Measurements from ENCODE around the gene ZBTB16.

Gene ZBTB16

DNA sequence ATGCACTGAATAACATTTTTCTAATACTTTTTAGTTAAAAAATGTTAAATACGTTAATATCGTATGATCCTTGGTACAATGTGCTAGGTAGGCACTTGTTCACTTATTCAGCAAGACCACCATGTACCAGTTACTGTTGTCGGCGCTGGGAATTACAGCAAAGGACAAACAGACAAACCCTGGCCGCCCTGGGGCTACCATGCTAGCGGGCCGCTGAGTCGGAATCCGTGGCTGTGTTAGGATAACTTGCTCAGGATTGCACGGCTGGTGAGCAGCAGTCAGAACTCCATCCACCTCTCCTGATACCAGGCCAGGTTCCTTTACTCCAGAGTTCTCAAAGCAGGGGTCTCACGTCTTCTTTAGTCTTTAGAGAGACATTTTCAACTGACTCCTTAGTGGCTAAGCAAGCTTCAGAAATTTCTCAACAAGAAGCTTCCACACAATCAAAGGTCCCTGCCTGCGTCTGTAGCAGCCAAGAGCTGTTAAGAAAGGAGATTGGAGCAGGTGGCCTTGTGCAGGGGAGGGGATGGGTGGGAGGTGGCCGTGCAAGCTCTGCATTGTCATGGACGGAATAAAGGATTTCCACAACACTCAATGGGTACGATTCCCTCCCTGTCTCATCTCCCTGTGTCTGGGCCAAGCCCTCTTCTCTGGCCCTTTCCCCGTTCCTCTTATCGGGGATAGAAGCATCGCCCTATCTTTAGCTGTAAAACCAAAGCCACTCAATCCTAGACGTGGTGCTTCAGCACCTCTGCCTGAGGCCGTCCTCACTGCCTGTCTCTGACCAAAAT lies 196.9 kb downstream of the ZBTB16 start:
- no peak for DNase-seq (ENCODE audit: low read depth in 2 of 2, low spot score in 1 of 2)

DNA sequence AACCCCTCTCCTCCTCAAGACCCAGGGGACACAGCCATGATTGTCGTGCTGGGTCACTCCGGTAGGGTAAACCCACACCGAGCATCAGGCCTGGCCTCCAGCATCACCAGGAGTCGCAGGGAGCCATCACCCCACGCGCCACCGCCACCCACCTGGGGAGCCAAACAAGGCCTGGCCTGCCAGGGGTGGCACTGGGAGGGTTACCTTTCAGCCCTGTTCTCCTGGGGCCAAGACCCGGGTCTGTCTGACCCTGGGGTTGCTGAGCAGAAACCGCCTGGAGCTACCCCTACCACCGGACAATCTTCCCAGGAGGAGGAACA lies 197.4 kb downstream of the ZBTB16 start:
- no peak for DNase-seq (ENCODE audit: low read depth in 2 of 2, low spot score in 1 of 2)

DNA sequence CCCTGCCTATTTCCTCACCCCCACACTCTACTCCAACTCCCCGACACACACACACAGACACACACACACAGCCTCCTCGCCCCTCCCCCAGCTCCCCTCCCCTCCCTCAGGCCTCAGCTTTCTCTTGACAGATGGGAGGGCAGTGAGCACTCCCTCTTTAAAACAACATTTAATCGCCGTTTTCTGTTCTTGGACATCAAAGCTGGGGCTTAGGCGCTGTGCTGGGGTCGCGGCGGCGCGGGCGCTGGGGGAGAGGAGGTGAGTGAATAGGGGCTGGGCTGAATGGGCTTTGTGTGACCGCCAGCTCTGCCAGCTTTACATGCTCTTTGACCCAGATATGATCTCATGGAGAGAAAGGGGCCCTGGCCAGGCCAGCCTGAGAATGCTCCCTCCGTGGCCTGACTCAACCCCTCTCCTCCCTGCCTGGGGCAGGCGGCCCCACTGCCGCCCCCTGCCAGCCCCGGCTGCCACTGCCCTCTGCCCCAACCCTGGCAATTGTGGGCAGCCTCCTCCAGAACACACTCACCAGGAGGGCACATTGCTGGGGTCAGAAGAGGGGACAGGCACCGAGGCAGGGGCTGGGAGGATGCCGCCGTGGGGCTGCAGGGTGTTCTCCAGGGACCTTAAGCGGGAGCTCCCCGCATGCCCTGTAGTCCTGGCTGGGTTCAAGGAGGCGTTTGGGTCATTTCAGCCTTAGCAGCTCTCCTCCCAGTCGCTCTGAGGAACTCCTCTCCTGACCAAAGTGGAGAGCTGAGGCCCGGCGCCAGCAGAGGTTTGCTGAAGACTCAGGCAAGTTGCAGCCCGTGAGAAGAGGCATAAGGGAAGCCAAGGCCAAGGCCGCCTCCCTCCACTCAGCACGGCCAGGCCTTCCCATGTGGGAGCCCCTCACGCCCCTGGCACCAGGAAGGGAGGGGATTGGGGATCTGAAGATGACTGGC lies 198.4 kb downstream of the ZBTB16 start:
- no peak for DNase-seq (ENCODE audit: low read depth in 2 of 2, low spot score in 1 of 2)

DNA sequence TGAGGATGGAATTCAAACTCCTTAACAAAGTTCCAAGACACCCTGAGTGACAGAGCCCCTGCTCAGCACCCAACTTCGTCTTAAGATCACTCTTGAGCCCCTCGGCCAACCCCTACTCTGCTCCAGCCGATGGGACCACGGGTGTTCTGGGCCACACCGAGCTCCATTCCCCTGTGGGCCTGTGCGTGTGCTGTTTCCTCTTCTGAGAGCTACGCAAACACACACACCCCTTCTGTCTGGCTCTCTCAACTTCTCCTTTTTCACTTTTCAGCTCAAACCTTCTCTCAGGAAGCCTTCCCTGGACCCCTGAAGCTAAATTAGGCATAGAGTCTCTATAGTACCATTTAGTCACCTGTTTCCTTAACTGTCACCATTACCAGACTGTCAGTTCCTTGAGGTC lies 199.2 kb downstream of the ZBTB16 start:
- DNase-seq (ENCODE audit: low read depth in 2 of 2, low spot score in 1 of 2), result no peak

DNA sequence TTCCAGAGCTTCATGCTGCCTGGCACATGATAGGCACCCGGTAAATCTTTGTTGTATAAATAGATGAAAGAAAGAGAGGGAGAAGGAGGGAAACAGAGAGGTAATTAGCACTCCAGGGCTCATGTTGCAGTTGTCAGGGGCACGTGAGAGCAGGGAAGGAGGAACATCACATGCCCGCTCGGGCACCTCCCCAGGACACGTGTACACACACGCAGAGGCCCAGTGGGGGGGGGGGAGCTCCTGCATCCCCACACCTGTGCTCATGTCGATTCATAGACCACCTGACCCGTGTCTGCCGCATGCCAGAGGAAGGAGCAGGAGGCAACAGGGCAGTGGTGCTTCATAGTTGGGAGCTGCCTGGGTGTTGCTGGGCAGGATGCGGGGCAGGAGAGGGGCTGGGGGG lies 199.6 kb downstream of the ZBTB16 start:
- no peak for DNase-seq (ENCODE audit: low read depth in 2 of 2, low spot score in 1 of 2)

DNA sequence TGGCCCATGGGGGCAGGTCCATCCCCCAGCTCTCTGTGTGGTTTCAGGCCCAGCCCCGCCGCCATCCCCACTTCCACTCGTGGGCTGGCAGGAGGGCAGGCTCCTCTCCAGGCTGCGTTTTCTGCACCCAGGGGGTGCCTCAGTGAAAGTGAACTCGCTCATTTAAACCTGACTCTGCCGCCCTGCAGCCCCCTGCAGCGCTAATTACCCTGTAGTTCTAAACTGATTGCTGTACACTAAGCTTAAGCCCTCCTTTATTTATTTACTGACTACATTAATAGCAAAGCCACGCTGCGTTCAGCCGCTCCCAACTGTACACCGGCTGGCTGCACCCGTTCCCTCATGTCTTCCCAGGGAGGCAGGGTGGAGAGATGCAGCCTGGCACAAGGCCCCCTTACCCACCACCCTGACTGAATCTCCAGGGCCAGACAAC lies 200.1 kb downstream of the ZBTB16 start:
- no peak for DNase-seq (ENCODE audit: low read depth in 2 of 2, low spot score in 1 of 2)

DNA sequence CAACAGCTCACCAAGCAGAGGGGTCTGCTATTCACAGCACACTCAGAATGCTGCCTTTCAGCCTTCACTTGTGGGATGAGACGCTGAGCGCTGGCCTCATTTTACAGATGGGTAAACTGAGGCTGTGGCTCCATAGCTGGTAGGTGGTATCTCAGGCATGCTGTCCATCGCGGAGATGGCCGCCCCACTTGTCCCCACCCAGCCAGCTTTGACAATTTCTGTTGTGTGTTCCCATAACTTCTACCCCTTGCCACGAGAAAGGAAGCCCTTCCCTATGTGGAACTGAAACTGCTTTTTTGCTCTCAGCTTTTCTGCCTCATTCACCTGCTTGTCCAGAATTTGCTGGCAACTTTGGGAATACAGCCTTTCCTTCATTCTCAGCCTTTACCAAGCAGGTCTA lies 200.6 kb downstream of the ZBTB16 start:
- no peak for DNase-seq (ENCODE audit: low read depth in 2 of 2, low spot score in 1 of 2)

DNA sequence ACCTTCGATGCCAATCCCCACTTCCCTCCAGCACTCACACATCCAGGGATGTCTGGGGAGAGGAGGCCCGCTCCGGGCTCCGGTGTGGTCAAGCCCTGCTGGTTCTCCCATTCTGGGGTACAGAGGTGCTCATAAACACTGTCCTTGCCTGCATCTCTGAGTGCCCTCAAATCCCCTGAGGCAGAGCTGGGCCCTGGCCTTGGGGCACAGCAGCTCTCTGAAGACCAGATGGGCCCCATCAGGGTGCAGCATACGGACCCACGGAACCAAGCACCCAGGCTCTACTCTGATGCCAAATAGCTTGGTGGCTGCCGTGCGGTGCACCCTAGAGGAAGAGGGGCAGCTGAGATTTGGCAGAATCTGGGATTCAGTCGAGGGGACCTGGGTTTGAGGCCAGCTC lies 201.0 kb downstream of the ZBTB16 start:
- DNase-seq (ENCODE audit: low read depth in 2 of 2, low spot score in 1 of 2), result no peak

DNA sequence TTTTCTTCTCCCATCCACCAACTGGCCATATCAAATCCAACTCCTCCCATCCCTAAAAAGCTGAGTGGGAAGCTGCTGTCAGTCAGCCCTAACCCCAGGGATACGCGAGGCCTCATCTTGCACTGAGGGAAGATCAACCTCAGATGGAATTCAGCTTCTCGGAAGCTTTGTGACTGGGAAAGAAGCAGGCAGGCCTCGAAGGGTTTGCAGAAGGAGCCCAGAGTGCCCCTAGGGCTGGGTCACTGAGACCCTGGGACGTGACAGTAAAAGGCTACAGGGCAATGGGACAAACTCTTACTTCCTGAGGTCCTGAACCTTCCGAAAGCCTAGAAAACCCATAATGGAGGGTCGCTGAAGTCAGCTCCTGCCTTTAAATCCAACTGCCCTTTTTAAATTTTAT lies 202.3 kb downstream of the ZBTB16 start:
- DNase-seq (ENCODE audit: low read depth in 2 of 2, low spot score in 1 of 2), result no peak

DNA sequence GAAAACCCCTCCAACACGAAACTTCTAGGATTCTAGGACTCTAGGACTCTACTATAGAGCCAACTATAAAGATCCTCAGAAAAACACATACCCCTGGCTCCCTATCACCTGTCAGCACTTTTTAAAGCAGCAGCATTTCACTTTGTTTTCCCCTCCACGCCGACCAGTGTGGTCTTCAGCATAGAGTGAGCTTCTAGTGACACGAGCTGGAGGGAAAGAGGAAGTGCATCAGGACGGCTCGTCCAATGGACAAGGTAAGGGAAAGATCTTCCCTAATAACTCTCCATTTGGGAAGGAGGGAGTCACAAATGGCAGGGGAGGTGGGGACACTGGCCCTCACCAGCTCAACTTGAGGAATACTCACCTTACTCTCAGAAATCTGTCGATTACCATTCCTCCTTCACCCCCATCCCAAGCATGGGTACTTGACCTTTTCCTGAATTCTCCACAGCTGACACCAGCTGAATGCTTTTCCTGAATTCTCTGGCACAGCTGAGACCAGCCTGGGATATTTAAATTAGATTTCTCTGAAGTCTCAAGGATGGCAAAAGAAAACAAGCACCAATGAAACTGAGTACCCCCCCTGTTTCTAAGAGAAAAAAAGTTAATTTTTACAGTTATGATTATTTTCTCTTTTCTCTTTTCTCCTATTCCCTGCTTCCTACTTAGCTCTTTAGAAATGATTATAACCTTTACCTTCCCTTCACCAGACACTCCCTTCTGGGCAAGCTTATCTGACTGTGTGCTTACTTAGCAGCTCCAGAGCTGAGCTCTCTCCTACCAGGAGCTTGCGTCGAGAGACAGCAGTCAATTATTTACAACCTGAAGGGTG lies 203.4 kb downstream of the ZBTB16 start:
- no peak for DNase-seq (ENCODE audit: low read depth in 2 of 2, low spot score in 1 of 2)

DNA sequence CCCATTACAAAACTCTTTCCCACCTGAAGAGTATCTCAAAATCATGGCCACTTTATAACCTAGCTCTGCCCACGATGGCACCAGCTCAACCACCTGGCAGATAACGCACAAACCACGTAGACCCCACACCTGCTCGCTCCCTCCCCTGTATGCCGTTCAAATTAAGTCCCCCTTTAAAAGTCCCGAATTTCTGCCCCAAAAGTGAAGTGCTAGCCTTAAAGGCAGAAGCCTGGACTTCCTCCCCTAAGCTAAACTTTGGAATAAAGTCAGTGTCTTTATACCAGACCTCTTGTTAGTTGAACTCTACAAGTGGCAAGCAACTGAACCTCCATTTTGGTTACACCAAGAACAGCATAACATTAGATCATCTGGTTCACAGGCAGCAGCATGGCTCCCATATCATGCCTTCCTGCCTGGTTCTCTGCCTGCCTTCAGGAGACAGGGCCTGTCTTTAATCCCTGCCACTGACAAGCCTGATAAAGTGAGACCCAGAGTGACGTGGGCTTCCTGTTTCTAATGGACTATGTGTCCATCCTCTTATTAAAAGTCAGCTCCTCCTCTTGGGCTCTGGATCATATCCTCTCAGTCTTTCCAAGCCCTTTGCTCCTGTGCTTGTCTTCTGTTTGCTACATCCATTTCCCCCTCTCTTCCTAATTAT lies 204.1 kb downstream of the ZBTB16 start:
- DNase-seq (ENCODE audit: low read depth in 2 of 2, low spot score in 1 of 2), result no peak

DNA sequence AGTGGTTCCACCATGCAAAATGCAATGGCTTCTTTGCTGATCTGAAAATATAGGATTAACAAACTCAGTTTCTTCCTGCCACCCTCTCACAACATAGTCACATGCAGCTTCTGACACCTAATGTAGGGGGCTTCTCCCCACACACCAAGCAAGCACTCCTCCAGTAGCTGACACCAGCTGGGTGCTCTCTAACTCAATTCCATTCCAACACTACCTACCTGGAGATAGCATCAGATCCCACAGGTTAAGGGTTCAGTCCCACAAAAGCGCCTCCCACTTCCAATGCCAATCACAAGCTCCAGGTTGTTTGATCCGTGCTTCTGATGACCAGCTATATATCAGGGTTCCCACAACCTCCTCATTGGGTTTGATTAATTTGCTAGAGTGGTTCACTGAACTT lies 204.9 kb downstream of the ZBTB16 start:
- no peak for DNase-seq (ENCODE audit: low read depth in 2 of 2, low spot score in 1 of 2)

DNA sequence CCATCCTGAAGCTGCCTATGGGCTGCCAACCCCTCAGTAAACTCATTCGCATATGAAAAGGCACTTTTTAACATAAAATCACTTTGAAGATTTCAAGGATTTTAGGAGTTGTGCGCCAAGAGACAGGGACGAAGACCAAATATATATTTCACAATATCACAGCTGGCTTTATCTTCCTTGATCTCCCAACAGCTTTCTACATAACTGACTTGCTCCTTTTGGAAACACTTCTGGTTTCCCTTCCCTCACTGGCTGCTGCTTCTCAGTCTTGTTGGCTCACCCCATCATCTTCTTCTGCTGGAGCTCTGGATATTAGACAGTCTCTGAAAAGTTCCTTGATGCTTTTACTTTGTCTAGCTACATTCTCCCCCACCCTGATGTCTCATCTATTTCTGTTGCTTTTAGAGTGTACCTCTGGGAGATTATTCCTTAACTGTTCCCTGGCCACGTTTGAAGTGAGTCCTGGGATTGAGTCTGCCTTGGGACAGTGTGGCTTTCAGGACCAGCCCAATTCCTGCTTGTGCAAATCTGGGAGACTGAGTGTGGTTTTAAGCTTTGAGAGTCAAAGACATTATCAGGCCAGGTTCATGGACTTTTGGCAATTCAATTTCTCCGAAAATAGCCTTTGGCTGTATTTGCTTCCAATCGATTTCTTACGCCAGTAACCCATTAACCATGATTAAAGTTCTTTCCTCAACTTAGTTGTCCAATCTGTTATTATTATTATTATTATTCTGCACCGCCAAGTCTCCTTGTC lies 205.8 kb downstream of the ZBTB16 start:
- no peak for DNase-seq (ENCODE audit: low read depth in 2 of 2, low spot score in 1 of 2)

DNA sequence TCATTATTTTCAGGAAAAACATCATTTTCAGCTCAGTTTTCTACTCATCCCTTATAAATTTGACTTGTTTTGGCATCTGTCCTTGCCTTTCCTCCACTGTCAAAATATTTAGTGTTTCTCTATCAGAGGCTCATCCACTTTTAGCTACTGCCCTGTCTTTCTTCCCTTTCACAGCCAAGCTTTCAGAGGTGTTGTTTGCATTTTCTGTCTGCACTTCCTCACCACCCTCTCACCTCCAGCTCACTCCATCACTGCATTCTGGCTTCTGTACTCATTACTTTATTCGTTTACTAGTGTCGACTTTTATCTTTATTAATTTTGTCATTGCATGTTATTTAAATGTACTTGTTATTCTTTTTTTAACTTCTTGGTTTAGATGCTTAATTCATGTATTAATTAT lies 210.0 kb downstream of the ZBTB16 start:
- no peak for DNase-seq (ENCODE audit: low read depth in 2 of 2, low spot score in 1 of 2)

DNA sequence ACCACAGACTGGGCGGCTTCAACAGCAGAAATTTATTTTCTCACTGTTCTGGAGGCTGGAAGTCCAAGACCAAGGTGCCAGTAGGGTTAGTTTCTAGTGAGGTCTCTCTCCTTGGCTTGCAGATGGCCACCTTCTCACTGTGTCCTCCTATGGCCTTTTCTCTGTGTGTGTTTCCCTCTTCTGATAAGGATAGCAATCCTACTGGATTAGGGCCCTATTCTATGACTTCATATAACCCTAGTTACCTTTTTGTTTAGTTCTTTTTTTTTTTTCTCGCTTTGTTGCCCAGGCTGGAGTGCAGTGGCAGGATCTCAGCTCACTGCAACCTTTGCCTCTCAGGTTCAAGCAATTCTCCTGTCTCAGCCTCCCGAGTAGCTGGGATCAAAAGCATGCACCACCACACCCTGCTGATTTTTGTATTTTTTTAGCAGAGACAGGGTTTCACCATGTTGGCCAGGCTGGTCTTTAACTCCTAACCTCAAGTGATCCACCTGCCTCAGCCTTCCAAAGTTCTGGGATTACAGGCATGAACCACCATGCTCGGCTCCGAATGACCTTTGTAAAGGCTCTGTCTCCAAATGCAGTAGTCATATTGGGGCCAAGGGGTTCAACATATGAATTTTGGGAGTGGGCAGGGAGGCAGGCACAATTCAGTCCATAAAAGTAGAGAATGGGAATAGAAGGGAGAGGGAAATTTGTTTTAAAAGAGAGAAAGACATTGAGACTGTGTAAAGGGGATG lies 211.2 kb downstream of the ZBTB16 start:
- no peak for DNase-seq (ENCODE audit: low read depth in 2 of 2, low spot score in 1 of 2)

DNA sequence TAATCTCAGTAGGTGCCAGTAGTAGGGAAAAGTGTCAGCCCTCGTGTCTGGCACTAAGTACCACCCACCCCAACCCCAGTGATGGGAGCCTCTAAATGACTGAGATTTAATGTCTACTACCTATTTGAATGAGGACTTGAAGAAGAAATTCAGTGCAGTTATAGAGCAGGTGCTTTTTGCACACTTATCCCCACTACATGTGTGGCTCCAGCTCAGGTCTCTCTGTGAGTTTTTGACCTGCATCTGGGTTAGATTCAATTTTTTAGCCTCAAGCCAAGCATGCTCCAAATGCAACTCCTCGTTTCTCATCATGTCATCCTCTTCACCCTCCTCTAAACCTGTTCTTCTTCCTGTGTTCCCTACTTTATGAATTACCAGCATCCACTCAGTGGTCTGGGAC lies 211.8 kb downstream of the ZBTB16 start:
- no peak for DNase-seq (ENCODE audit: low read depth in 2 of 2, low spot score in 1 of 2)

DNA sequence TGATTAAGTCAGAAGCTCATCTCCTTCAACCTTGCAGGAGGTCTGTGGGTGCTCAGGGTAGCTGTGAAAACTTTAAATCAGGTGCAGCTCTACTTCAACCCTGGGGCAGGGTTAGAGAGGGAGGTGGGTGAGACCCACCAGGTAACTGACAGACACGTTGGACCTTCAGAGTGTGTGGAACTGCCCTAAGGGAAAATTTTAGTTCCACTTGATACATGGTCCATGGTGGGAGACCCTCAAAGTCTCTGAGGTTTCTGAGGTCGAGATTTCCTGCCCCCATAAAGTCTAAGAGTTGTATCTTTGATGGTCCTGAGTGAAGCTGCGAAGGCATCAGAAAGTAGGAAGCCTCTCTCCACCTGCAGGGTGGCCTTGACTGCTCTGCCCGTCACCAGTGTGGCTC lies 212.8 kb downstream of the ZBTB16 start:
- no peak for DNase-seq (ENCODE audit: low read depth in 2 of 2, low spot score in 1 of 2)

DNA sequence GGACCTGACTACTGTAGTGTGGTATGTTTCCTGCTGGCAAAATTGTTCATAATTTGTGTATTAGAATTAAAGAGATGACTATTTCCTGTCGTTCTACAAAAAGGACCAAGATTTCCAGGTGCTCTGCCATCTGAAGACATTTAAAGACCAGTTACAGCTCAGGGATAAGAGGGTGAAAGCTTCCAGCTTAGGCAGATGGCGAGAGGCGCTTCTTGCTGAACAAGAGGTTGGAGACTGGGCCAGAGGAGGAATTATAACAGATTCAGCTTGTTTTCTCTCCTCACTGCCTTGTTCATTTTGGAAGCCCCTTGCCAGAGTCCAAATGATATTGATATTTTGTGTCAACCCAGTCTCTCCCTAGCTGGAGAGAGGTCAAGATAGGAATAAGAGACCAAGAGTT lies 213.6 kb downstream of the ZBTB16 start:
- no peak for DNase-seq (ENCODE audit: low read depth in 2 of 2, low spot score in 1 of 2)

DNA sequence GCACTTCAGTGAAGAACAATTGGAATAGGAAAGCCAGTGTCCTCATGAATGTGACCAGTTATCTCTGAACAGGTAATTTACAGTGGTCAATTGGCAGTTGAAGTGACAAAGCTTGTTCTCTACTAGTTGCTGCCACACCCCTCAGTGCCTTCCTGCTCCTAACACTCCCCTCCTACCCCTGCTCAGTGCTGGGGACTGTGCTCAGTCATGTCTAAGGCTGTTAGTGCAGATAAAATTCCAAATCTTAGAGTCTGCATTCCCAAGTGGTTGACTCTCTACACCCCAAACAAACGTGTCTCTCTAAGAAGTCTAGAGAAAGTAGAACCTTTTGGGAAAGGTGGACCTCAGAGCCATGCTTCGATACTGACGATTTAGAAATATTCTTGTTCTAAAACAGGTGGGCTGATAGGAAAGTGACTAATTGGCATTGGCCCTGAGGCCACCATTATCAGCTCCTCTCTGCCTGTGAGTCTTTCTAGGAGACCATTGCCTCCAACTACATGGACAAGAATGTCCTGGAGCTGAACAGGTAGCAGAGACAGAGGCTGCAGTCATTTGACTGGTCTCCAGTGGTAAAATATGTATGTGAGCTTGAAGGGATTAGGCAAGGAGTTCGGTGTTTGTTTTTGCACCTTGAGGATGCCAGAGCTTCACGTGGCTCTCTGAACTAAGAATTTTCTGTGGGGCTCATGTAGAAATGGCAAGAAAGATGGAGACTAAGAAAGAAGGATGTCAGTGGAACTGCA lies 214.6 kb downstream of the ZBTB16 start:
- DNase-seq (ENCODE audit: low read depth in 2 of 2, low spot score in 1 of 2), result no peak

Data from stimulated activated CD8-positive, alpha-beta memory T cell treated with anti-CD3 and anti-CD28 coated beads, Interleukin-4, amount 100 ng/mL, for 1 hour (primary cell).